ENCODE results near the gene DUOX1.

Gene DUOX1

GRCh38 chr15:45147606-45148005, 17.8 kb downstream of the DUOX1 start:
- no peak for DNase-seq (ENCODE audit: low read depth in 1 of 2, low spot score in 1 of 2)
- no peak for TF ChIP-seq SPI1 (IDR thresholded peaks at IDR 0.05; ENCODE audit: borderline replicate concordance, low read depth)
- no peak for TF ChIP-seq REST (IDR thresholded peaks at IDR 0.05; ENCODE audit: insufficient replicate concordance, low read depth)
- no peak for TF ChIP-seq CTCF (IDR thresholded peaks at IDR 0.05; ENCODE audit: insufficient read depth, low read length)
- TF ChIP-seq GABPA (IDR thresholded peaks at IDR 0.05; ENCODE audit: low read depth) = no peak
- no peak for TF ChIP-seq POLR2AphosphoS5 (IDR thresholded peaks at IDR 0.05; ENCODE audit: low read depth)
- Histone ChIP-seq H3K27me3 (ENCODE audit: insufficient read depth, poor library complexity, severe bottlenecking) (no peaks in the 10 kb centered on the region), H3K4me3 (replicated peaks; ENCODE audit: insufficient read depth, low read length) (no peak overlapping the region), H3K27ac (replicated peaks) (no peak overlapping the region)

GRCh38 chr15:45148076-45149059, 18.6 kb downstream of the DUOX1 start:
- Histone ChIP-seq H3K4me3 (replicated peaks; ENCODE audit: insufficient read depth, low read length) (no peak overlapping the region), H3K27me3 (ENCODE audit: insufficient read depth, poor library complexity, severe bottlenecking) (no peaks in the 10 kb centered on the region), H3K27ac (replicated peaks) (no peak overlapping the region)
- DNase-seq (ENCODE audit: low read depth in 1 of 2, low spot score in 1 of 2) = no peak
- TF ChIP-seq POLR2AphosphoS5 (IDR thresholded peaks at IDR 0.05; ENCODE audit: low read depth) (no peak), REST (IDR thresholded peaks at IDR 0.05; ENCODE audit: insufficient replicate concordance, low read depth) (no peak), SPI1 (IDR thresholded peaks at IDR 0.05; ENCODE audit: borderline replicate concordance, low read depth) (no peak), CTCF (IDR thresholded peaks at IDR 0.05; ENCODE audit: insufficient read depth, low read length) (no peak), GABPA (IDR thresholded peaks at IDR 0.05; ENCODE audit: low read depth) (no peak)

GRCh38 chr15:45149060-45149459, 19.3 kb downstream of the DUOX1 start:
- no peak for DNase-seq (ENCODE audit: low read depth in 1 of 2, low spot score in 1 of 2)
- Histone ChIP-seq H3K4me3 (replicated peaks; ENCODE audit: insufficient read depth, low read length) (no peak overlapping the region), H3K27ac (replicated peaks) (no peak overlapping the region), H3K27me3 (ENCODE audit: insufficient read depth, poor library complexity, severe bottlenecking) (no peaks in the 10 kb centered on the region)
- TF ChIP-seq CTCF (IDR thresholded peaks at IDR 0.05; ENCODE audit: insufficient read depth, low read length) (no peak), SPI1 (IDR thresholded peaks at IDR 0.05; ENCODE audit: borderline replicate concordance, low read depth) (no peak), POLR2AphosphoS5 (IDR thresholded peaks at IDR 0.05; ENCODE audit: low read depth) (no peak), REST (IDR thresholded peaks at IDR 0.05; ENCODE audit: insufficient replicate concordance, low read depth) (no peak), GABPA (IDR thresholded peaks at IDR 0.05; ENCODE audit: low read depth) (no peak)
